Colonic mucosa (tissue), 4 donors: Measurements from ENCODE around the gene FRY. TPM values are rescaled to one million over a fixed set of nuclear protein-coding genes. Genes with fewer than 3 reads are reported as not detected.

ENCODE experiments used
- DNase-seq: peaks from one replicate; pipeline ENCODE4 v3.0.0-alpha.2; 2020
- H3K27ac ChIP-seq: fragments of 200-600 bp; one replicate; pipeline ENCODE4 v1.8.0; 2021
- H3K27me3 ChIP-seq: fragments of 200-600 bp; one replicate; pipeline ENCODE4 v1.8.0; 2021
- H3K36me3 ChIP-seq: fragments of 200-600 bp; one replicate; pipeline ENCODE4 v1.8.0; 2021
- H3K4me1 ChIP-seq: fragments of 200-600 bp; one replicate; pipeline ENCODE4 v1.8.0; 2021; ENCODE audit warnings: mild to moderate bottlenecking
- H3K4me3 ChIP-seq: fragments of 200-600 bp; one replicate; pipeline ENCODE4 v1.8.0; 2021
- H3K9ac ChIP-seq, 2 donors: one replicate each; pipeline ENCODE4 v1.7.0; 2013; ENCODE audit warnings: control low read depth in 2 of 2, low read depth in 2 of 2, low read length in 2 of 2
- H3K9me3 ChIP-seq: fragments of 200-600 bp; one replicate; pipeline ENCODE4 v1.8.0; 2021
- intact Hi-C: fragments of 100-400 bp; cut with DNase I; formaldehyde crosslinking; loops from one replicate; pipeline ENCODE4 v1.14.1; 2022
- total RNA-seq, 2 donors: library from RNA; stranded (reverse); fragmentation: NEBNext Ultra II Directional in 1 of 2; extraction: Animal tissue kit (Norgen Biotek cat#: 25700) in 1 of 2; gene quantifications; one replicate each; pipeline ENCODE4 v1.2.1, GENCODE V29; 2021
- TF ChIP-seq, protein P1 (sequence below): fragments of 200-600 bp; IDR thresholded peaks from one replicate; pipeline ENCODE4 v1.8.0; 2022; ENCODE audit warnings: antibody characterized with exemption, mild to moderate bottlenecking
- donor health status: healthy.
- donor health status: DM: no; HTN: no; CAD: no.
- donor health status: DM: no; HTN: no; CAD: no.

The FRY gene
- total RNA-seq, 2 donors from 2014 or later = 7.0 to 19.9 TPM

DNA sequence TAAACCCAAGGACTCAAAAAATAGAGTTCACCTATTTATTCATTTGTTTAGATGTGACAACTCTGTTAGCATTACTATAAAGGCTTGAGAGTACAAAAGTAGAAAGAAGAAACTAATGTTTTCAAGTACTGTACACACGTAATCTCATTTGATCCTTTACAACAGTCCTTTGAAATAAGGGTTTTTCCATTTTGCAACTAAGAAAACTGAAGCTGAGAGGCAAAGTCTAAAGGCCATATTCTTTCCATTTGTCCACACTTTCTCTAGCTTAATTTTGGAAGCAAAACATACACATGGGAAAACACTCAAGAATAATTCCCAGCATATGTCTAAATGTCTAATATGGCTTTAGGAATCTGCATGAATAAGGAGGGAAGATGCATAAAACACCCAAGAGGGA is 249.5 kb downstream of the FRY start:
- DNase-seq = no peak
- Histone ChIP-seq H3K9ac (no peak overlapping the region), H3K27ac (no peak overlapping the region), H3K4me3 (no peak overlapping the region), H3K4me1 (no peaks in the 10 kb centered on the region), H3K27me3 (no peaks in the 10 kb centered on the region), H3K9me3 (no peaks in the 10 kb centered on the region), H3K36me3 (no peaks in the 10 kb centered on the region)
- TF ChIP-seq, protein P1, sequence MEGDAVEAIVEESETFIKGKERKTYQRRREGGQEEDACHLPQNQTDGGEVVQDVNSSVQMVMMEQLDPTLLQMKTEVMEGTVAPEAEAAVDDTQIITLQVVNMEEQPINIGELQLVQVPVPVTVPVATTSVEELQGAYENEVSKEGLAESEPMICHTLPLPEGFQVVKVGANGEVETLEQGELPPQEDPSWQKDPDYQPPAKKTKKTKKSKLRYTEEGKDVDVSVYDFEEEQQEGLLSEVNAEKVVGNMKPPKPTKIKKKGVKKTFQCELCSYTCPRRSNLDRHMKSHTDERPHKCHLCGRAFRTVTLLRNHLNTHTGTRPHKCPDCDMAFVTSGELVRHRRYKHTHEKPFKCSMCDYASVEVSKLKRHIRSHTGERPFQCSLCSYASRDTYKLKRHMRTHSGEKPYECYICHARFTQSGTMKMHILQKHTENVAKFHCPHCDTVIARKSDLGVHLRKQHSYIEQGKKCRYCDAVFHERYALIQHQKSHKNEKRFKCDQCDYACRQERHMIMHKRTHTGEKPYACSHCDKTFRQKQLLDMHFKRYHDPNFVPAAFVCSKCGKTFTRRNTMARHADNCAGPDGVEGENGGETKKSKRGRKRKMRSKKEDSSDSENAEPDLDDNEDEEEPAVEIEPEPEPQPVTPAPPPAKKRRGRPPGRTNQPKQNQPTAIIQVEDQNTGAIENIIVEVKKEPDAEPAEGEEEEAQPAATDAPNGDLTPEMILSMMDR = no peak
- intact Hi-C loops = no loop called here

DNA sequence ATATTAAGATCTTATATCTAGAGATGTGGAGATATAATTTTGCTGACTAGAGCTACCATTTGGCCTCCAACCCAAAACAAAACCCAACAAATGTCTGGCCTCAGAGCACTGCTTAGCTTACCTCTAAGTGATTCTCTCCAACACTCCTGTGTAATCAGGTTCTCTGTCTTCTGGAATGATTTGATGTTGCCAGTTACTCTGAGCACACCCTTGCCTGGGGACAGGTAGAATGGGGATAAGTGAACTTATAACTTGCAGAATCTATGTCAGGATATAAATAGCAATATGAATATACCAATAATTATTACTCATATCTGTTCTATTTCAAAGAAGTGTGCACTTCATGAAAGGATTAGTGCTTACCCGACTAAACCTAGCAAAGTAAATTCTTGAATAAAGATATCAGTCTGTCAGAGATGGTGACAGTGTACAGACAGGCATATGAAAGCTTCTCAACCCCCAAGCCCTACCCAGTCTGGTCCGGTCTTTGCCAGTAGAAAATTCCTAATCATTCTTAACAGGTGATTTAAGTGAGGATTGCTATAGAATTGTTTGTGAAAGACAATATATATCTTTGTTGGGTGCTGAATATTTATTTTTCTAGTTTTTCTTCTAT is 250.6 kb downstream of the FRY start:
- Histone ChIP-seq H3K9ac (no peak overlapping the region), H3K27me3 (no peaks in the 10 kb centered on the region), H3K4me1 (no peaks in the 10 kb centered on the region), H3K4me3 (no peak overlapping the region), H3K27ac (no peak overlapping the region), H3K9me3 (no peaks in the 10 kb centered on the region), H3K36me3 (no peaks in the 10 kb centered on the region)
- intact Hi-C loops = no loop called here
- no peak for DNase-seq
- TF ChIP-seq, protein P1 = no peak

DNA sequence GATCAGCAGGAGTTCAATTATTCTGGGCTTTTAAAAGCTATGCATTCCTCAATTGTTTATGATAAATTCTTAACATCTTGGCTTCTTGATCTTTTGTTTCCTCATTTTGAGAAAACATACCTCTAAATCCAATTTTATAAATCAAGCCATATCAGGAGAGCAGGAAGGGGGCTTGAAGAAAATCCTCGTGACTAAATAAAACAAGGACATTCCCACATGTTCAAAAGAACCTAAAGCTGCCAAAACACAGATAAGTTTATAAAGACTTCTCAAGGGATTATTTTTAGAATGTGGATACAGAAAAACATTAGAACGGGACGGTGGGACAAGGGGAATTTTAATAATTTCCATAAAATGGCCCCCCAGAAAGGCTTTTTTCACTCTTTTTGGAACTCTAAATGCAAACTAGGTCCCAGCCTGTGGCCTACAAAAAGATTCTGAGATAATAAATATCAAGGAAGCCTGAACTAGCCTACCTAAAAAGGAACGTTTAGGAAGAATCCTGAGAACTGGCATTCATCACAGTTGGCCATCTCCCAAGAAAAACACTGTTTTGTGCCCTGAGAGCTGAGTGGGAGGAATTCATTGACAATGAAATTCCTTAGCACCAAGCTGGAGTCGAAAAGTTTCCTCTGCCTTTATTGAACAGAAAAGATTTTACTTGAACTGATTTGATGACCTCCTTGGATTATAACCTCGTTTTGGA is 253.5 kb downstream of the FRY start:
- Histone ChIP-seq H3K9ac (no peak overlapping the region), H3K4me3 (no peak overlapping the region), H3K27ac (no peak overlapping the region), H3K36me3 (no peaks in the 10 kb centered on the region), H3K9me3 (no peaks in the 10 kb centered on the region), H3K27me3 (no peaks in the 10 kb centered on the region), H3K4me1 (no peaks in the 10 kb centered on the region)
- TF ChIP-seq, protein P1 = no peak
- DNase-seq = no peak
- intact Hi-C loops = no loop called here

DNA sequence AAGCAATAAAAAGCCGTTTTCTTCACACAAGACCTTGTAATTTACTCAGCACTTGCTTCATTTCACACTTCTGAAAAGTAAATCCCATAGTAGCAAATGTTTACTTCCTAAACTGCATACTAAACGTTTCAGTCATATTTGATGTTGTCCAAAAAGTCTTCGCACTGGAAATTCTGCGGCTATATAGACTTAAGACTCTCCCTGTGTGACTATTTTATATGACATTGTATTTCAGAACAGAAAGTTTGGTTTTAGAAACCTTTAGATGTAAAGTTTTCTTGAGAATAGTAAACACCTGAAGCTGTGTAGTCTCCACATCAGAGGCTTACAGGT is 254.0 kb downstream of the FRY start:
- DNase-seq = no peak
- Histone ChIP-seq H3K27ac (no peak overlapping the region), H3K27me3 (no peaks in the 10 kb centered on the region), H3K9me3 (no peaks in the 10 kb centered on the region), H3K4me1 (no peaks in the 10 kb centered on the region), H3K36me3 (no peaks in the 10 kb centered on the region), H3K9ac (no peak overlapping the region), H3K4me3 (no peak overlapping the region)
- TF ChIP-seq, protein P1 = no peak
- intact Hi-C loops = no loop called here

DNA sequence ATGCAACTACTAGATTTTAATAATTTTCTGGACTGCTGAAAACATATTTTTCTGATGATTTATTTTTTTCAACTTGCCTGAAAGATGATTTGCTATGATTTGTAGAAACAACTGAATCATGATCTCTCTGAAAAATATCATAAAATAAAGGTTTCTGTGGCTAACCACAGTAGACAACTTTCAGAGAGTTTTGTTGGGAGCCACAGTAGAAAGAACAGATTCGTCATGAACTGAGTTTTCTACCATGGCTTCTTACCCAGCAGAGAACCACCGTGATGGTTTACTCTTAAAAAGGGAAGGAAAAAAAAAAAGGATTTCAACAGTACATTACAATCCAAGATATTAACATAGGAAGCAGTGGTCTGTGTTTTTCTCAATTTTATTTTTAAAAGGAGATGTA is 265.6 kb downstream of the FRY start:
- Histone ChIP-seq H3K36me3 (no peaks in the 10 kb centered on the region), H3K27me3 (no peaks in the 10 kb centered on the region), H3K9ac (no peak overlapping the region), H3K4me3 (no peak overlapping the region), H3K4me1 (no peaks in the 10 kb centered on the region), H3K9me3 (no peaks in the 10 kb centered on the region), H3K27ac (no peak overlapping the region)
- intact Hi-C loops = no loop called here
- TF ChIP-seq, protein P1 = no peak
- DNase-seq = no peak
